SIG-M5 (cell line): ENCODE measurements around the gene MAT2A.
A peak's percentile ranks its signal among the peaks of the same experiment; 100 is the strongest.
"Not testable (repeated sequence)": the region's sequence is repeated elsewhere in the genome, so short reads cannot be mapped to it uniquely, and the experiment has no call there.

Experiments used
- DNase-seq: peaks from one replicate; lab custom pipeline; 2025; lab: John Stamatoyannopoulos, UW

The MAT2A gene

DNA sequence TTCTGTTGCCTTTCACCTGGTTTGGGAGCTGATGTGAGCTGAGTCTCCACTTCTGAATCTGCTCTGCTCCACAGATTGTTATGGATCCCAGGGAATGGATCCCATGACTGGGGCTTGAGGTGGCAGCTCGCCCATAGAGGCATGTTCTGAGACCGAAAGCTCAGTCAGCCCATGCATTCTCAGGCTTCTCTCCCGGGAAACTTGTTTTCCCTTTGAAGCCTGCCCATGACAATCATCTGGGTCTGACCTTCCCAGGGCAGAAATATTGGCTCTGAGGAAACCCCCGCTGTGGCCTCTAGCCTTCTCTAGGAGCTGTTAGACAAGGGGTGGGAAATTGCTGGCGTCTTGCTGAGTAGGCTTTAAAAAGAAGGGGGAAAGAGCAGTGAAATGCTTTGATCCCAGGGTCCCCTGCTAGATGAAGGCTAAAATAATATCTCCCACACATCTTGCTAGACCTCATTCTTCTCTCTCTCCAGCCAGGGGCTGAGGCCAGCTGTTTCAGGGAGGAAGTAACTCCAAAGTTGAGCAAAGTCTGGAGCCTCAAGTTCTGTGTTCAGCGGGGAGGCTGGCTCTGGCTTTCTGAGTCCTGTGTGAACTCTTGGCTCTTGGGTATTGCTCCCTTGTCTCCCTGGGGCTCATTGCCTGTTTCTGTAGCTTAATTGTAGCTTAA, 40.4 kb downstream of the MAT2A start:
- DNase-seq: peak; percentile 87

DNA sequence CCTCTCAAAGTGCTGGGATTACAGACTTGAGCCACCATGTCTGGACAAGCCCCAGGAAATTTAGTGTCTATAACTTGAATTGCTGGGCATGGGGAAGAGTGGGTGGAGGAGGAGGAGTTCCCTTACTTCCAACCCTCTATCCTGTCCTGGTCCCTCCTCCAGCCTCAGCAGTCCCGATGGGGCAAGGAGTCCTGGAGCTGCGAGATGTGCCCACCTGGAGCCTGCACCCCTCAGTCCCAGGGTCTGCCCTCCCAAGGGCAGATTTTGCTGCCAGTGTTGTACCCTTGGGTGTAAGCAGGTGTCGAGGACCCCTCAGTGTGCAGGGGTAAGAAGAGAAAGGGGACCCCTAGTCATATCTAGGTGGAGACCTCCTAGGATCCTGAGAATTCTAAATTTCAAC, 41.2 kb downstream of the MAT2A start:
- no peak for DNase-seq

DNA sequence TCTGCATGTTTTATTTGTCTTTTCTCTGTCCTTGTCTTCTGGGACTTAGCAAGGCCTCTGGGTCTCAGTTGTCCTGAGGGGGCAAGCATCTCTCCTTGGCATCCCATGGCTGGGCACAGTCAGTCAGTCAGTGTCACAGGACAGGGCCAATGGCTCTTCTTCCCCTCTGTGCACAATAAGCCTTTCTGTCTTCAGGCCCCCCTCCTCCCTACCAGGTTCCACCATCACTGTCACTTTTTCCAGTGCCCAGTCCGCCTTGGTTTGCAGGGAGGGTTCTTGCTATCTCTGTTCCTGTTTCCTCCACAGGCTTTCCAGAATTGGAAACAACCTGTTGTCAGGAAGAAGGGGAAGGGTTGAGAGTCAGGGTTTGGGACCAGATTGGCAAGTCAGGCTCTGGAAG, 43.5 kb downstream of the MAT2A start:
- DNase-seq: no peak

DNA sequence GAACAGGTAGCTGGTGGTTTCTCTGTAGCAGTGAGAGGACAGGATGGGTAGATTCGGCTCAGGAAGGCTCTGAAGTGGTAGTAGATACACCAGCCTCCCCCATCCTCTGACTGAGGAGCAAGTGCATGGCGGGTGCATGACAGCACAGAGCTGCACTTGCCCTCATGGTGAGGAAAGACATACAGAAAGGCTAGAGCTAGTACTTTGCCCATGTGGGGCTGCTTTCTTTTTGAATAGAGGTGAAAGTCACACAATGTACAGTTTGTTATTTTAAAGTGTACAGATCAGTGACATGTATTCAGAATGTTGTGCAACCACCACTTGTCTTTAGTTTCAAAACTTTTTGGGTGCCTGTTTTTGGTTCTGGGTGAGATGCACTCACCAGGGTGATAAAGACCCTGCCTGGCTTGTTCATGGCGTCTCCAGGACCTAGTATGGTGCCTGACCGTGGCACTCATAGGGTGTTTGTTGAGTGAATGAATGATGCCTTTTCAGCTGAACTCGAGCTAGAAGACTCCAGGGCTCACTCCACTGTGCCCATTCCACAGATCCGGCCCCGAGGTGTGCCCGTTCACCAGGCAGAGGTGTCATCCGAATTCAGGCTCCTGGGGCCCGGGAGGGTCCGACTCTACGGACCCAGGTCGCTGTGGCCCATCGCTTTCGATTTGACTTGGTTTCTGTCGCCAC, 44.8 kb downstream of the MAT2A start:
- no peak for DNase-seq

DNA sequence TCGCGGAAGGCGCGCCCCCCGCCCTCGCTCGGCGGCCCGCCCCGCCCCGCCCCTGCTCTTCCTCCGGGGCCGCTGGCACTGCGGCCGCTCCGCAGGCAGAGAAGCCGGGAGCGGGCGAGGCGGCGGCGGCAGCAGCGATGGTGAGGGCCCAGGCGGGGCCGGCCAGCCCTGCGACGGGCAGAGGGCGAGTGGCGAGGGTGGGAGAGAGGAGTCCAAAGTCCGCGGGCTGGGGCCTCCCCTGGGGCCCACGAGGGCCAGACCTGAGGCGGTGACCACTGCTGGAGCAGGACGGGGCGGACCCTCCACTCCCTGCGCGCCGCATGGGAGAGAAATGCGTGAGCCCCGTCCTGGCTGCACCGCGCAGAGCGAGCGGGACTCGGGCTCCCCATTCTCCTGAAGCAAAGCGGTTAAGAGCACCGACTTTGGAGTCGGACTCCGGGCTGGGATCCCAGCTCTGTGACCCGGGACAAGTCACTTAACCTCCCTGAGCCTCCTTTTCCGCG, 45.4 kb downstream of the MAT2A start, which contains the start of gene VAMP5:
Gene VAMP5, plus strand, starts transcription at position 78 of the 503 bp plus-strand sequence. Its CDS starts 60 bp downstream, at position 138.
- DNase-seq: no peak

DNA sequence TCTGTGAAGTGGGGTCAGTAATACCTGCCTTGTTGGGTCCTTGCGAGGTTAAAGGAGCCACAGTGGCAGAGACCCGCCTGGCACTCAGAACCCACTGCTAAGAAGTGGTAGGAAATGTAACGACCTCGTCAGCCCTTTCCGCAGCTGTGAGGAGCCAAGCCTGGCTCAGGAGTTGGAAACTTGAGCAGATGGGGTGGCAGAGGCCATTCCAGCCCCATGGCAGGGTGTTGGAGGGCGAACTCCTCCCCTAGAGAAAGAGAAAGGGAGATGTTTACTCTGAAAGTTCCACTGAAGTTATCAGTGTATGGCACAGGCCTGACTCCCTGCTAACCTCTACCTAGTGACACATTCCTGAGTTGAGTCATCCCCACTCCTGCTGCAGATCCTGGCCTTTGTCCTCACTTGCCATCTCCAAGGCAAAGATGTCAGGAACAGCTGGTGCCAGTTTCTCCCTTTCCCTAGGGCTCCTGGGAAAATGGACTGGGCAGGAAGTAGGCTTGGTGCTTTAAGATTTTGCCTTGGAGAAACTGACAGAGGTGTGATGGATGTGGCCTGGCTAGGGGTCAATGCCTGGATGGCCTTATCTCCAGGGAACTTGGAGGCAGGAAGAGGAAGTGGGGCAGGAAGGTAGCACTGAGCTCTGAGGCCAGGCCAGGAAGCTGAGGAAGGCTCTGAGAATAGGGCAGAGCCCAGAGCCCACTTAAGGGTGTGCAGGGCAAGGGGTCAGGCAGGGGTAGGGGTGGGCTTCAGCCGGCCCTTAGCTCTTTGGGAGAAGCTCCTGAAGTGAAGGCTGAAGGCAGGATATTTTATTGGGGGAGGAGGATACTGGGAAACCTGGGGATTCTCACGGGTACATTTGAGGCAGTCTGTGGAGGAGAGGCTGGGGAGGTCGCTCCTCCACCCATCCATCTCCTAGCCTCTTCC, 46.2 kb downstream of the MAT2A start:
- DNase-seq: no peak

DNA sequence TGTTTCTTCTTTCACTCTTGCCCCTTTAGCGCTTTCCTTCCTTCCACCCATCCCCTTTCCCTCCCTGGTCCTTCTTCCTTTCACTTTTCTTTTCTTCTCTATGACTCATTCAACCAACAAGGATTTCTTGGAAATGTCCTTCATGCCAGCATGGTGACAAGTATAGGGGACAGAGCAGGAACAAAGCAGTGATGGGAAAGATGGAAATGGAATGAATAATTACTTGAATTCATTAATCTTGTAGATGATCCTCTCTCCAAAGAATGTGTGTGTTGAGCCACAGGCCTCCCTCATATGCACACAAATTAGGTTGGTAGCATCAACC, 46.8 kb downstream of the MAT2A start:
- no peak for DNase-seq

DNA sequence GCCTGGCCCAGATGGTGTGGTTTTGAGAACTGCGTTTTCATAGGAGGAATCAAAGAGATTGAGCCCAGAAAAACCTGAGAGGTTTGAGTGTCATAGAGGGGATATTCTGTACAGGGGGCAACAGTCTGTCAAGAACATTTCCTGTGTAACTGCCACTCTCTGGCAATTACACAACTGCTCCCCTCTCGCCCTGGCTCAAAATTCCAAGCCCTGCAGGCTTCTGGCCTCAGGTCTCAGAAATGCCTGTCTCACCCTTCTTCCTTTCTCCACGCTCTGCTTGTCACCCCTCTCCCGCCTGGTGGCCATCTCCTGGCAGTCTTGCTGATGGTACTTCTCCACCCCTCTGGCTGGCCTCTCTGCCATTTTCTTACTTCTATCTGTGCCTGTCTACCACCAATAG, 49.3 kb downstream of the MAT2A start:
- no peak for DNase-seq

DNA sequence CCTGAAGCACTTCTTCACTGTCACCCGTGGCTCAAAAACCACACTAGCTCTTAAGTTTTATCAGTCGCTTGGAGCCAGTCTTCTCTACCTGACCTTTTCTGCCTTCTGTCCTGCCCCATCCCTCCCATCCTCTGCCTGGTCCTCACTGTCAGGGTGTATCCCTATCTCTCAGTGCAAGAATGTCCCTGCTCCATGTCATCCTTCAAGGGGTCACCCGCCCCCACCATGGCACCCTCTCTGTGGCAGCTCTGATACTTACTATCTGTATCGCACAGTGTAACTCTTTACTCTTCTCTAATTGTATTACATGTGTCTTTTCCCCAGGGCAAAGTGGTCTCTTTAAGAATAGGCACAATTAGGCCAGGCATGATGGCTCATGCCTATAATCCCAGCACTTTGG, 49.7 kb downstream of the MAT2A start:
- no peak for DNase-seq

DNA sequence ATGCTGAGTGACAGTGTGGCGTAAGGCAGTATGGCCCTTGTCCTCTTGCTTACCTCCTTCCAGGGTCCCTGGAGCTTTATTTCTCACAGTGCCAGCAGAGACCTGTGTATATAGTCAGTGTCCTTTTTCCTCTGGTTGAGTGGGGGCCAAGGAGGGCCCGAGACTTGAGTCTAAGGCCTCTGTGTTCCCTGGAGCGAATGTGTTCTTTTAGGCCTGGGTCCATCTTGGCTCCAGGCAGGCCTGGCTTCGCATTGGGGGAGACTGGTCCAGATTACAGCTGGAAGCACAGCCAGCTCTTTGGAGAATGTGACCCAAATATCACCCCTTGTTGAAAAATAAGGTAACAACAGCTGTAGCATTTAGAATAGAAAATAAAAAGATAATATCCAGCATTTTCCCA, 50.2 kb downstream of the MAT2A start:
- DNase-seq: no peak

DNA sequence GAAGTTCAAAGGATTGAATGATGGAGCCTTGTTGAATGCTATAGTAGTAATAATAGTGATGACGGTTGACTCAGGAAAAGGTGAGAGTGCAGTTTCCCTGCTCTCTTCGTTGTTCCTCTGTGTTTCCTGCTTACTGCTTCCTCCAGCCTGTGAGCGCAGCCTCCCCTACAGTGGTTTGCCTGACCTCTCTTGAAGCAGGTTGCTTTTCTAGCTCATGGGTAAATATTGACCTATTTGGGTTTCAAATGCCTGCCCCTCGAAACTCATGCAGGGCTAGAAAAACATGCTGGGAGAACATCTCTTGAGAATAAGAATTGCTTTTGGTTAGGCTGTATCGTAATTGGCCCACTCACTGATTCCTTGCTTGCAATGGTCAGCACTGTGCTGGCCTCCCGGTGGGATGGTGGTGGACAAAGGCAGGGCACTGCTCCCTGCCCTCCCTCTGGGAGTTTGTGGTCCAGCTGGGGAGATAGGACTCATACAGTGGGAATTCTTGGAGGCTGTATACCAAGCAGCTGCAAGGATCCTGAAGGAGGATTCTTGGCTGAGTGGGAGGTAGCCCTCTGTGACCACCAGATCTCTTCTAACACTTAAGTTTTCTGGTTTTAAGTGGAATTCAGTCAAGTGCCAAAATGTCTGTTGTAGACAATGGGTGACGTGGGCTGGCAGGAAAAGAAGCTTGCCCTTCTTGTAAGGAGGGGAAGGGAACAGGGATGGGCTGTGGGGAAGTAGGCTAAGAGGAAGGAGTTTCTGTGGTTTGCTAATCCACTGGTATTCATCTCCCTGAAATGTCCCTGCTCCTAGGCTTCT, 51.2 kb downstream of the MAT2A start:
- DNase-seq: no peak

DNA sequence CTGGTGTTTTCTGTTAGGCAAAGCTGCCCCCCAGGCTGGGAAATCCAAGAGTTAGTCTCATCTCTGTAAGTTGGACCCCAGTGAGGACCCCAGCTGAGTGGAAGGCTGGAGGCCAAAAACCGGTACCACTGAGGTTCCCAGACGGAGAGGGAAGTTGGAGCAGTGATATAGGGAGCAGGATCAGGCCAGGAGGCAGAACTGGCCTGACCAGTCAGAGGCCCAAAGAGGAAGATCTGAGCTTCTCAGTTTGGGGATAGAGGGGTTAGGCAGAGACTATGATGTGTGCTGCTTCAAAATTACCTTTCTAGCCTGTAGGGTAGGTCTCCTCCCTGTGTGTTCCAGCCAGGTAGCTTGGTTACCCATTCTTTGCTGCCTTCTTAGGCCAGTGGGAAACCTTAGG, 52.0 kb downstream of the MAT2A start:
- DNase-seq: no peak

DNA sequence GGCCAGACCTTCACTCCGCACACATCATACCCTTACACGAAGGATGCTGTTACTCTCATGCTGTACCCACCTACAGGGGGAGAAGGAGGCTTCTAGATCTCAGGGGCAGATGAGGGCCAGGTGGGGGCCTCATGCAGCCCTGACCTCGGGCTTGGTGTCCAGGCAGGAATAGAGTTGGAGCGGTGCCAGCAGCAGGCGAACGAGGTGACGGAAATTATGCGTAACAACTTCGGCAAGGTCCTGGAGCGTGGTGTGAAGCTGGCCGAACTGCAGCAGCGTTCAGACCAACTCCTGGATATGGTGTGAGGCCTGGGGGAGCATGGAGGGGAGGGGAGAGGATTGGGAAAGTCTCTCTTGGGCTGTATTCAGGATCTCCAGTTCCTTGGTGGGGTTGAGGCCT, 52.6 kb downstream of the MAT2A start:
- DNase-seq: no peak

DNA sequence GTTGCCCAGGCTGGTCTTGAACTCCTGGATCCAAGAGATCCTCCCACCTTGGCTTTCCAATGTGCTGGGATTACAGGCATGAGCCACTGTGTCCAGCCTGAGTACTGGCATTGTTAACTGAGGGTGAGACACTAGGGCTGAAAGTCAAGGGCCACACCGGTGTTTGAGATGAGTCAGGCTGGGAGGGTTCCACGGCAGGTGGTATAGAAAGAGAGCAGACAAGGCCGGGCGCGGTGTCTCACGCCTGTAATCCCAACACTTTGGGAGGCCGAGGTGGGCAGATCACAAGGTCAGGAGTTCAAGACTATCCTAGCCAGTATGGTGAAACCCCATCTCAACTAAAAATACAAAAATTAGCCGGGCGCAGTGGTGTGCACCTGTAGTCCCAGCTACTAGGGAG, 53.3 kb downstream of the MAT2A start:
- DNase-seq: not testable (repeated sequence)

DNA sequence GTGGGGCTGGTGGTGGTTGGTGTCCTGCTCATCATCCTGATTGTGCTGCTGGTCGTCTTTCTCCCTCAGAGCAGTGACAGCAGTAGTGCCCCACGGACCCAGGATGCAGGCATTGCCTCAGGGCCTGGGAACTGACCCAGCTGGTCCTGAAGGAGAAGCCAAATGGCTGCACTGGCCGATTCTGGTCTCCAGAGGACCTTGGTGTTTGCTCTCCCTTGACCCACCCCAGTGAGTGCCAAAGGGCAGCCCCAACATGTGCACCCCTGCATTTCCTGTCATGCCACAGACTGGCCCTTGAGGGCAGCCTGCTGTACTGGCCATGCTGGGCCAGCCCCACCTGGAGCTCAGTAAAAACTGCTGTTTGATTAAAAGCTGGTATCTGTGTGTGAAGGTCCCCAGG, 54.1 kb downstream of the MAT2A start:
- DNase-seq: no peak
